ENCODE measurements around the gene GTSE1.

Gene GTSE1

GRCh38 chr22:46250783-46251125, 45.9 kb upstream of the GTSE1 start:
- no peak overlapping the region for H2AK5ac ChIP-seq (ENCODE audit: low read length, severe bottlenecking)
- peaks cover 10 to 20% of the 10 kb centered on the region in 2 experiments for H3K36me3 ChIP-seq (ENCODE audit: control insufficient read depth in 1 of 2, insufficient read depth in 2 of 2, low read depth in 1 of 2, low read length in 2 of 2)
- H2BK5ac ChIP-seq (ENCODE audit: low read depth, low read length, poor library complexity, severe bottlenecking), result no peak overlapping the region
- H3K18ac ChIP-seq (ENCODE audit: low read depth in 1 of 2, low read length in 2 of 2), result peak overlapping the region; percentile 93 to 99
- peak overlapping the region; percentile 88 to 94 for H3K4me3 ChIP-seq (ENCODE audit: insufficient read depth in 1 of 2, low read depth in 1 of 2, low read length in 2 of 2)
- WGBS, result 39% methylated on average over 25 of the region's 25 CpGs
- H3K9ac ChIP-seq (ENCODE audit: low read length), result peak overlapping the region; percentile 91
- H2BK15ac ChIP-seq (ENCODE audit: low read depth, poor library complexity, severe bottlenecking), result no peak overlapping the region
- no peak for DNase-seq
- no peak overlapping the region for H2BK12ac ChIP-seq (ENCODE audit: low read length in 2 of 2)
- H2BK120ac ChIP-seq (ENCODE audit: low read depth, low read length), result no peak overlapping the region
- H4K91ac ChIP-seq (ENCODE audit: low read length), result peak overlapping the region; percentile 82
- no peaks in the 10 kb centered on the region for H3K27me3 ChIP-seq (ENCODE audit: control insufficient read depth in 1 of 2, insufficient read depth in 1 of 2, low read length in 2 of 2)
- H3K4me2 ChIP-seq (ENCODE audit: low read length, poor library complexity, severe bottlenecking), result peak overlapping the region; percentile 97
- H3K4me1 ChIP-seq (ENCODE audit: control insufficient read depth, insufficient read depth, low read depth, low read length), result peaks cover 20% of the 10 kb centered on the region
- H3K9me3 ChIP-seq (ENCODE audit: control insufficient read depth, low read length), result no peaks in the 10 kb centered on the region
- peak overlapping the region; percentile 84 to 94 for H3K4ac ChIP-seq (ENCODE audit: low read depth in 1 of 2, low read length in 2 of 2)
- H2AFZ ChIP-seq (ENCODE audit: low read depth, low read length), result peak overlapping the region; percentile 93
- H3K23ac ChIP-seq (ENCODE audit: low read length in 2 of 2), result no peak overlapping the region
- peak overlapping the region in 1 of 2 experiments; percentile 96 for H3K14ac ChIP-seq (ENCODE audit: low read length in 2 of 2)
- peaks cover 41% of the 10 kb centered on the region for H3K79me1 ChIP-seq (replicated peaks; ENCODE audit: low read length, poor library complexity, severe bottlenecking)
- no peak overlapping the region for H3K27ac ChIP-seq (ENCODE audit: low read length, poor library complexity, severe bottlenecking)
- peak overlapping the region; percentile 96 for H4K8ac ChIP-seq (ENCODE audit: low read length)

GRCh38 chr22:46251266-46251665, 45.4 kb upstream of the GTSE1 start:
- H4K8ac ChIP-seq (ENCODE audit: low read length), result no peak overlapping the region
- H4K91ac ChIP-seq (ENCODE audit: low read length), result no peak overlapping the region
- no peaks in the 10 kb centered on the region for H3K27me3 ChIP-seq (ENCODE audit: control insufficient read depth in 1 of 2, insufficient read depth in 1 of 2, low read length in 2 of 2)
- H3K4me2 ChIP-seq (ENCODE audit: low read length, poor library complexity, severe bottlenecking), result peak overlapping the region; percentile 4
- H3K4me3 ChIP-seq (ENCODE audit: insufficient read depth in 1 of 2, low read depth in 1 of 2, low read length in 2 of 2), result peak overlapping the region; percentile 88 to 94
- H3K23ac ChIP-seq (ENCODE audit: low read length in 2 of 2), result peak overlapping the region in 1 of 2 experiments; percentile 37
- 95% methylated on average over 7 of the region's 7 CpGs for WGBS
- no peaks in the 10 kb centered on the region for H3K9me3 ChIP-seq (ENCODE audit: control insufficient read depth, low read length)
- no peak overlapping the region for H2BK5ac ChIP-seq (ENCODE audit: low read depth, low read length, poor library complexity, severe bottlenecking)
- no peak overlapping the region for H2AFZ ChIP-seq (ENCODE audit: low read depth, low read length)
- no peak overlapping the region for H3K14ac ChIP-seq (ENCODE audit: low read length in 2 of 2)
- peak overlapping the region in 1 of 2 experiments; percentile 42 for H3K18ac ChIP-seq (ENCODE audit: low read depth in 1 of 2, low read length in 2 of 2)
- no peak overlapping the region for H2AK5ac ChIP-seq (ENCODE audit: low read length, severe bottlenecking)
- no peak for DNase-seq
- H3K4ac ChIP-seq (ENCODE audit: low read depth in 1 of 2, low read length in 2 of 2), result peak overlapping the region in 1 of 2 experiments; percentile 94
- peaks cover 37% of the 10 kb centered on the region for H3K79me1 ChIP-seq (replicated peaks; ENCODE audit: low read length, poor library complexity, severe bottlenecking)
- no peak overlapping the region for H3K27ac ChIP-seq (ENCODE audit: low read length, poor library complexity, severe bottlenecking)
- no peak overlapping the region for H2BK12ac ChIP-seq (ENCODE audit: low read length in 2 of 2)
- no peak overlapping the region for H2BK15ac ChIP-seq (ENCODE audit: low read depth, poor library complexity, severe bottlenecking)
- no peak overlapping the region for H2BK120ac ChIP-seq (ENCODE audit: low read depth, low read length)
- peaks cover 8 to 17% of the 10 kb centered on the region in 2 experiments for H3K36me3 ChIP-seq (ENCODE audit: control insufficient read depth in 1 of 2, insufficient read depth in 2 of 2, low read depth in 1 of 2, low read length in 2 of 2)
- peaks cover 20% of the 10 kb centered on the region for H3K4me1 ChIP-seq (ENCODE audit: control insufficient read depth, insufficient read depth, low read depth, low read length)
- peak overlapping the region; percentile 91 for H3K9ac ChIP-seq (ENCODE audit: low read length)

GRCh38 chr22:46251816-46252380, 44.8 kb upstream of the GTSE1 start:
- Histone ChIP-seq H2BK120ac (ENCODE audit: low read depth, low read length) (no peak overlapping the region), H2BK5ac (ENCODE audit: low read depth, low read length, poor library complexity, severe bottlenecking) (no peak overlapping the region), H3K4me2 (ENCODE audit: low read length, poor library complexity, severe bottlenecking) (no peak overlapping the region), H3K18ac (ENCODE audit: low read depth in 1 of 2, low read length in 2 of 2) (no peak overlapping the region), H3K79me1 (replicated peaks; ENCODE audit: low read length, poor library complexity, severe bottlenecking) (peaks cover 31% of the 10 kb centered on the region), H3K23ac (ENCODE audit: low read length in 2 of 2) (no peak overlapping the region), H3K4me1 (ENCODE audit: control insufficient read depth, insufficient read depth, low read depth, low read length) (peaks cover 20% of the 10 kb centered on the region), H3K27me3 (ENCODE audit: control insufficient read depth in 1 of 2, insufficient read depth in 1 of 2, low read length in 2 of 2) (no peaks in the 10 kb centered on the region), H3K9me3 (ENCODE audit: control insufficient read depth, low read length) (no peaks in the 10 kb centered on the region), H3K9ac (ENCODE audit: low read length) (no peak overlapping the region), H2BK12ac (ENCODE audit: low read length in 2 of 2) (no peak overlapping the region), H2AK5ac (ENCODE audit: low read length, severe bottlenecking) (no peak overlapping the region), H3K27ac (ENCODE audit: low read length, poor library complexity, severe bottlenecking) (no peak overlapping the region), H2AFZ (ENCODE audit: low read depth, low read length) (no peak overlapping the region), H4K8ac (ENCODE audit: low read length) (no peak overlapping the region), H3K36me3 (ENCODE audit: control insufficient read depth in 1 of 2, insufficient read depth in 2 of 2, low read depth in 1 of 2, low read length in 2 of 2) (peaks cover 1 to 11% of the 10 kb centered on the region in 2 experiments), H3K4me3 (ENCODE audit: insufficient read depth in 1 of 2, low read depth in 1 of 2, low read length in 2 of 2) (peak overlapping the region in 1 of 2 experiments; percentile 94), H3K4ac (ENCODE audit: low read depth in 1 of 2, low read length in 2 of 2) (no peak overlapping the region), H2BK15ac (ENCODE audit: low read depth, poor library complexity, severe bottlenecking) (no peak overlapping the region), H3K14ac (ENCODE audit: low read length in 2 of 2) (no peak overlapping the region), H4K91ac (ENCODE audit: low read length) (no peak overlapping the region)
- WGBS, result over 99% methylated on average over 6 of the region's 9 CpGs
- DNase-seq, result no peak

GRCh38 chr22:46256358-46256958, 40.2 kb upstream of the GTSE1 start:
- Histone ChIP-seq H4K91ac (ENCODE audit: low read length) (no peak overlapping the region), H2BK120ac (ENCODE audit: low read depth, low read length) (no peak overlapping the region), H2AFZ (ENCODE audit: low read depth, low read length) (no peak overlapping the region), H2AK5ac (ENCODE audit: low read length, severe bottlenecking) (no peak overlapping the region), H2BK12ac (ENCODE audit: low read length in 2 of 2) (no peak overlapping the region), H3K9ac (ENCODE audit: low read length) (no peak overlapping the region), H3K18ac (ENCODE audit: low read depth in 1 of 2, low read length in 2 of 2) (no peak overlapping the region), H3K23ac (ENCODE audit: low read length in 2 of 2) (no peak overlapping the region), H2BK15ac (ENCODE audit: low read depth, poor library complexity, severe bottlenecking) (no peak overlapping the region), H3K79me1 (replicated peaks; ENCODE audit: low read length, poor library complexity, severe bottlenecking) (no peaks in the 10 kb centered on the region), H2BK5ac (ENCODE audit: low read depth, low read length, poor library complexity, severe bottlenecking) (no peak overlapping the region), H3K4me2 (ENCODE audit: low read length, poor library complexity, severe bottlenecking) (no peak overlapping the region), H3K4me3 (ENCODE audit: insufficient read depth in 1 of 2, low read depth in 1 of 2, low read length in 2 of 2) (no peak overlapping the region), H3K4me1 (ENCODE audit: control insufficient read depth, insufficient read depth, low read depth, low read length) (no peaks in the 10 kb centered on the region), H3K14ac (ENCODE audit: low read length in 2 of 2) (no peak overlapping the region), H3K4ac (ENCODE audit: low read depth in 1 of 2, low read length in 2 of 2) (no peak overlapping the region), H3K36me3 (ENCODE audit: control insufficient read depth in 1 of 2, insufficient read depth in 2 of 2, low read depth in 1 of 2, low read length in 2 of 2) (no peaks in the 10 kb centered on the region), H3K9me3 (ENCODE audit: control insufficient read depth, low read length) (peaks cover 11% of the 10 kb centered on the region), H3K27me3 (ENCODE audit: control insufficient read depth in 1 of 2, insufficient read depth in 1 of 2, low read length in 2 of 2) (peaks cover 23 to 30% of the 10 kb centered on the region in 2 experiments), H4K8ac (ENCODE audit: low read length) (no peak overlapping the region), H3K27ac (ENCODE audit: low read length, poor library complexity, severe bottlenecking) (no peak overlapping the region)
- 83% methylated on average over 8 of the region's 8 CpGs for WGBS
- DNase-seq, result peak; percentile 29
